ENCODE measurements around the gene LYRM7.

GRCh38 chr5:131209175-131209505 lies 38.4 kb downstream of the LYRM7 start:
- TF ChIP-seq, protein P1, sequence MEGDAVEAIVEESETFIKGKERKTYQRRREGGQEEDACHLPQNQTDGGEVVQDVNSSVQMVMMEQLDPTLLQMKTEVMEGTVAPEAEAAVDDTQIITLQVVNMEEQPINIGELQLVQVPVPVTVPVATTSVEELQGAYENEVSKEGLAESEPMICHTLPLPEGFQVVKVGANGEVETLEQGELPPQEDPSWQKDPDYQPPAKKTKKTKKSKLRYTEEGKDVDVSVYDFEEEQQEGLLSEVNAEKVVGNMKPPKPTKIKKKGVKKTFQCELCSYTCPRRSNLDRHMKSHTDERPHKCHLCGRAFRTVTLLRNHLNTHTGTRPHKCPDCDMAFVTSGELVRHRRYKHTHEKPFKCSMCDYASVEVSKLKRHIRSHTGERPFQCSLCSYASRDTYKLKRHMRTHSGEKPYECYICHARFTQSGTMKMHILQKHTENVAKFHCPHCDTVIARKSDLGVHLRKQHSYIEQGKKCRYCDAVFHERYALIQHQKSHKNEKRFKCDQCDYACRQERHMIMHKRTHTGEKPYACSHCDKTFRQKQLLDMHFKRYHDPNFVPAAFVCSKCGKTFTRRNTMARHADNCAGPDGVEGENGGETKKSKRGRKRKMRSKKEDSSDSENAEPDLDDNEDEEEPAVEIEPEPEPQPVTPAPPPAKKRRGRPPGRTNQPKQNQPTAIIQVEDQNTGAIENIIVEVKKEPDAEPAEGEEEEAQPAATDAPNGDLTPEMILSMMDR (conservative IDR thresholded peaks at IDR 0.05), result no peak
- no peak for TF ChIP-seq ZFX (IDR thresholded peaks at IDR 0.05)

Data from C4-2B (cell line).